ENCODE data around the gene GPHA2. TPM values are rescaled to one million over a fixed set of nuclear protein-coding genes. Genes with fewer than 3 reads are reported as not detected.

GPHA2 gene
- total and polyA plus RNA-seq, 2 of the 13 experiments (the other 11 are each of a cell fraction or from before 2014, with no cell fraction given) = 13.0 to 19.1 TPM

DNA sequence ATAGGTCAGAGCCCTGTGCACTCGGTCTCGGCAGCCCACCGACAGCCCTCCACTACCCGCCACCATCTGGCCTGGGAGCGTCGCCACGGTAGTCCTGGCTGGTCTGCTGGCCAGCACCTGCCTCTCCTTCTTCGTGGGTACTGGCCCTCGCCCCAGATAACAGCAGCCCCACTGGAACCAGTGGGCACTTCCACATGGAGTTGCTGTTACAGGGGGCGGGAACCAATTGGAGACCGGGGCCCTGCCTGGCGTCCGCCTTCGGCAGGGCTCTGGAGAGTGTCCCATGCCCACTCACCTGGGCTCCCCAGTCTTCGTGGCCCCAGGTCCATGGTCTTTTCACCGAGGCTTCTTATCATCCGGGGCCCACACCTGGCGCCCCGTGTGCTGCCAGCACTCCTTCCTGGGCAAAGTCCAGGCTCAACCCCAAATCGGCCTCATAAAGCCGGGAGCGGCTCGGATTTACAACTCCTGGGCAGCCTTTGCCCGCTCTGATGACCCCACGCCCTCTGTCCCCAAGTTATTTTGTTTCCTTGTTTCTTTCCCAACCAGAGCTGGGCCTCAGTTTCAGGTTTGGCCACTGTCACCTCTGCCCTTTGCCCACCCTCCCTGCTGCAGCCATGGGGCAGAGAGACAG is 44.4 kb downstream of the GPHA2 start (continued):
- TF ChIP-seq, protein P1, sequence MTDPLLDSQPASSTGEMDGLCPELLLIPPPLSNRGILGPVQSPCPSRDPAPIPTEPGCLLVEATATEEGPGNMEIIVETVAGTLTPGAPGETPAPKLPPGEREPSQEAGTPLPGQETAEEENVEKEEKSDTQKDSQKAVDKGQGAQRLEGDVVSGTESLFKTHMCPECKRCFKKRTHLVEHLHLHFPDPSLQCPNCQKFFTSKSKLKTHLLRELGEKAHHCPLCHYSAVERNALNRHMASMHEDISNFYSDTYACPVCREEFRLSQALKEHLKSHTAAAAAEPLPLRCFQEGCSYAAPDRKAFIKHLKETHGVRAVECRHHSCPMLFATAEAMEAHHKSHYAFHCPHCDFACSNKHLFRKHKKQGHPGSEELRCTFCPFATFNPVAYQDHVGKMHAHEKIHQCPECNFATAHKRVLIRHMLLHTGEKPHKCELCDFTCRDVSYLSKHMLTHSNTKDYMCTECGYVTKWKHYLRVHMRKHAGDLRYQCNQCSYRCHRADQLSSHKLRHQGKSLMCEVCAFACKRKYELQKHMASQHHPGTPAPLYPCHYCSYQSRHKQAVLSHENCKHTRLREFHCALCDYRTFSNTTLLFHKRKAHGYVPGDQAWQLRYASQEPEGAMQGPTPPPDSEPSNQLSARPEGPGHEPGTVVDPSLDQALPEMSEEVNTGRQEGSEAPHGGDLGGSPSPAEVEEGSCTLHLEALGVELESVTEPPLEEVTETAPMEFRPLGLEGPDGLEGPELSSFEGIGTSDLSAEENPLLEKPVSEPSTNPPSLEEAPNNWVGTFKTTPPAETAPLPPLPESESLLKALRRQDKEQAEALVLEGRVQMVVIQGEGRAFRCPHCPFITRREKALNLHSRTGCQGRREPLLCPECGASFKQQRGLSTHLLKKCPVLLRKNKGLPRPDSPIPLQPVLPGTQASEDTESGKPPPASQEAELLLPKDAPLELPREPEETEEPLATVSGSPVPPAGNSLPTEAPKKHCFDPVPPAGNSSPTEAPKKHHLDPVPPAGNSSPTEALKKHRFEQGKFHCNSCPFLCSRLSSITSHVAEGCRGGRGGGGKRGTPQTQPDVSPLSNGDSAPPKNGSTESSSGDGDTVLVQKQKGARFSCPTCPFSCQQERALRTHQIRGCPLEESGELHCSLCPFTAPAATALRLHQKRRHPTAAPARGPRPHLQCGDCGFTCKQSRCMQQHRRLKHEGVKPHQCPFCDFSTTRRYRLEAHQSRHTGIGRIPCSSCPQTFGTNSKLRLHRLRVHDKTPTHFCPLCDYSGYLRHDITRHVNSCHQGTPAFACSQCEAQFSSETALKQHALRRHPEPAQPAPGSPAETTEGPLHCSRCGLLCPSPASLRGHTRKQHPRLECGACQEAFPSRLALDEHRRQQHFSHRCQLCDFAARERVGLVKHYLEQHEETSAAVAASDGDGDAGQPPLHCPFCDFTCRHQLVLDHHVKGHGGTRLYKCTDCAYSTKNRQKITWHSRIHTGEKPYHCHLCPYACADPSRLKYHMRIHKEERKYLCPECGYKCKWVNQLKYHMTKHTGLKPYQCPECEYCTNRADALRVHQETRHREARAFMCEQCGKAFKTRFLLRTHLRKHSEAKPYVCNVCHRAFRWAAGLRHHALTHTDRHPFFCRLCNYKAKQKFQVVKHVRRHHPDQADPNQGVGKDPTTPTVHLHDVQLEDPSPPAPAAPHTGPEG (CRISPR knock-in tag; IDR thresholded peaks at IDR 0.05) = 0 out of 2 replicates have a peak, but pooled peaks have one; percentile 25
- TF ChIP-seq ZNF652 (CRISPR knock-in tag; IDR thresholded peaks at IDR 0.05; ENCODE audit: borderline replicate concordance, low read depth) (no peak), PHF20 (CRISPR knock-in tag; IDR thresholded peaks at IDR 0.05) (no peak), ZNF101 (CRISPR knock-in tag; IDR thresholded peaks at IDR 0.05; ENCODE audit: borderline replicate concordance, low read depth) (no peak), PAF1 (CRISPR knock-in tag; IDR thresholded peaks at IDR 0.05) (no peak), CEBPG (CRISPR knock-in tag; IDR thresholded peaks at IDR 0.05) (no peak), ZNF552 (CRISPR knock-in tag; IDR thresholded peaks at IDR 0.05; ENCODE audit: borderline replicate concordance) (no peak), ZBTB40 (IDR thresholded peaks at IDR 0.05) (no peak), ZBTB40 (CRISPR knock-in tag; IDR thresholded peaks at IDR 0.05) (no peak), NKX3-1 (CRISPR knock-in tag; IDR thresholded peaks at IDR 0.05) (no peak)
- TF ChIP-seq, protein P2, sequence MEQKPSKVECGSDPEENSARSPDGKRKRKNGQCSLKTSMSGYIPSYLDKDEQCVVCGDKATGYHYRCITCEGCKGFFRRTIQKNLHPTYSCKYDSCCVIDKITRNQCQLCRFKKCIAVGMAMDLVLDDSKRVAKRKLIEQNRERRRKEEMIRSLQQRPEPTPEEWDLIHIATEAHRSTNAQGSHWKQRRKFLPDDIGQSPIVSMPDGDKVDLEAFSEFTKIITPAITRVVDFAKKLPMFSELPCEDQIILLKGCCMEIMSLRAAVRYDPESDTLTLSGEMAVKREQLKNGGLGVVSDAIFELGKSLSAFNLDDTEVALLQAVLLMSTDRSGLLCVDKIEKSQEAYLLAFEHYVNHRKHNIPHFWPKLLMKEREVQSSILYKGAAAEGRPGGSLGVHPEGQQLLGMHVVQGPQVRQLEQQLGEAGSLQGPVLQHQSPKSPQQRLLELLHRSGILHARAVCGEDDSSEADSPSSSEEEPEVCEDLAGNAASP (CRISPR knock-in tag; IDR thresholded peaks at IDR 0.05; ENCODE audit: borderline replicate concordance) = 0 out of 2 replicates have a peak, but pooled peaks have one; percentile 24

Measured in HepG2 (cell line).